ENCODE data around the gene DOCK11.

DNA sequence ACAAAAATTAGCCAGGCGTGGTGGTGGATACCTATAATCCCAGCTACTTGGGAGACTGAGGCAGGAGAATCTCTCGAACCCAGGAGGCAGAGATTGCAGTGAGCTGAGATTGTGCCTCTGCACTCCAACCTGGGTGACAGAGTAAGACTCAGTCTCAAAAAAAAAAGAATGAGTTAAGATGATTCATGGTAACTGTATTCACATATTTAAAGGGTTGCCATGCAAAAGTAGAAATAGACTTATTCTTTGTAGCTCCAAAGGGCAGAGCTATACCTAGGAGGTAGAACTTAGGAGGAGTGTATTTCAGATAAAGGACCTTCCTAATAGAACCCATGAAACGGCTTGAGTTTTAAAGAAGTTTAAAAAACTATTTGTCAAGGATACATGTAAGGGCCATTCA lies 127.4 kb downstream of the DOCK11 start:
- TF ChIP-seq, protein P1, sequence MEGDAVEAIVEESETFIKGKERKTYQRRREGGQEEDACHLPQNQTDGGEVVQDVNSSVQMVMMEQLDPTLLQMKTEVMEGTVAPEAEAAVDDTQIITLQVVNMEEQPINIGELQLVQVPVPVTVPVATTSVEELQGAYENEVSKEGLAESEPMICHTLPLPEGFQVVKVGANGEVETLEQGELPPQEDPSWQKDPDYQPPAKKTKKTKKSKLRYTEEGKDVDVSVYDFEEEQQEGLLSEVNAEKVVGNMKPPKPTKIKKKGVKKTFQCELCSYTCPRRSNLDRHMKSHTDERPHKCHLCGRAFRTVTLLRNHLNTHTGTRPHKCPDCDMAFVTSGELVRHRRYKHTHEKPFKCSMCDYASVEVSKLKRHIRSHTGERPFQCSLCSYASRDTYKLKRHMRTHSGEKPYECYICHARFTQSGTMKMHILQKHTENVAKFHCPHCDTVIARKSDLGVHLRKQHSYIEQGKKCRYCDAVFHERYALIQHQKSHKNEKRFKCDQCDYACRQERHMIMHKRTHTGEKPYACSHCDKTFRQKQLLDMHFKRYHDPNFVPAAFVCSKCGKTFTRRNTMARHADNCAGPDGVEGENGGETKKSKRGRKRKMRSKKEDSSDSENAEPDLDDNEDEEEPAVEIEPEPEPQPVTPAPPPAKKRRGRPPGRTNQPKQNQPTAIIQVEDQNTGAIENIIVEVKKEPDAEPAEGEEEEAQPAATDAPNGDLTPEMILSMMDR (IDR thresholded peaks at IDR 0.05; ENCODE audit: low read length) = no peak
- TF ChIP-seq EZH2 (IDR thresholded peaks at IDR 0.05; ENCODE audit: borderline replicate concordance, low read length) = no peak
